ENCODE measurements around the gene NUFIP1. TPM values are rescaled to one million over a fixed set of nuclear protein-coding genes. Genes with fewer than 3 reads are reported as not detected.

NUFIP1 gene
- total and polyA plus RNA-seq, 2 of the 8 experiments (the other 6 are each of a cell fraction or from before 2014, with no cell fraction given): 4.6 to 16.6 TPM

- TF ChIP-seq, protein P1, sequence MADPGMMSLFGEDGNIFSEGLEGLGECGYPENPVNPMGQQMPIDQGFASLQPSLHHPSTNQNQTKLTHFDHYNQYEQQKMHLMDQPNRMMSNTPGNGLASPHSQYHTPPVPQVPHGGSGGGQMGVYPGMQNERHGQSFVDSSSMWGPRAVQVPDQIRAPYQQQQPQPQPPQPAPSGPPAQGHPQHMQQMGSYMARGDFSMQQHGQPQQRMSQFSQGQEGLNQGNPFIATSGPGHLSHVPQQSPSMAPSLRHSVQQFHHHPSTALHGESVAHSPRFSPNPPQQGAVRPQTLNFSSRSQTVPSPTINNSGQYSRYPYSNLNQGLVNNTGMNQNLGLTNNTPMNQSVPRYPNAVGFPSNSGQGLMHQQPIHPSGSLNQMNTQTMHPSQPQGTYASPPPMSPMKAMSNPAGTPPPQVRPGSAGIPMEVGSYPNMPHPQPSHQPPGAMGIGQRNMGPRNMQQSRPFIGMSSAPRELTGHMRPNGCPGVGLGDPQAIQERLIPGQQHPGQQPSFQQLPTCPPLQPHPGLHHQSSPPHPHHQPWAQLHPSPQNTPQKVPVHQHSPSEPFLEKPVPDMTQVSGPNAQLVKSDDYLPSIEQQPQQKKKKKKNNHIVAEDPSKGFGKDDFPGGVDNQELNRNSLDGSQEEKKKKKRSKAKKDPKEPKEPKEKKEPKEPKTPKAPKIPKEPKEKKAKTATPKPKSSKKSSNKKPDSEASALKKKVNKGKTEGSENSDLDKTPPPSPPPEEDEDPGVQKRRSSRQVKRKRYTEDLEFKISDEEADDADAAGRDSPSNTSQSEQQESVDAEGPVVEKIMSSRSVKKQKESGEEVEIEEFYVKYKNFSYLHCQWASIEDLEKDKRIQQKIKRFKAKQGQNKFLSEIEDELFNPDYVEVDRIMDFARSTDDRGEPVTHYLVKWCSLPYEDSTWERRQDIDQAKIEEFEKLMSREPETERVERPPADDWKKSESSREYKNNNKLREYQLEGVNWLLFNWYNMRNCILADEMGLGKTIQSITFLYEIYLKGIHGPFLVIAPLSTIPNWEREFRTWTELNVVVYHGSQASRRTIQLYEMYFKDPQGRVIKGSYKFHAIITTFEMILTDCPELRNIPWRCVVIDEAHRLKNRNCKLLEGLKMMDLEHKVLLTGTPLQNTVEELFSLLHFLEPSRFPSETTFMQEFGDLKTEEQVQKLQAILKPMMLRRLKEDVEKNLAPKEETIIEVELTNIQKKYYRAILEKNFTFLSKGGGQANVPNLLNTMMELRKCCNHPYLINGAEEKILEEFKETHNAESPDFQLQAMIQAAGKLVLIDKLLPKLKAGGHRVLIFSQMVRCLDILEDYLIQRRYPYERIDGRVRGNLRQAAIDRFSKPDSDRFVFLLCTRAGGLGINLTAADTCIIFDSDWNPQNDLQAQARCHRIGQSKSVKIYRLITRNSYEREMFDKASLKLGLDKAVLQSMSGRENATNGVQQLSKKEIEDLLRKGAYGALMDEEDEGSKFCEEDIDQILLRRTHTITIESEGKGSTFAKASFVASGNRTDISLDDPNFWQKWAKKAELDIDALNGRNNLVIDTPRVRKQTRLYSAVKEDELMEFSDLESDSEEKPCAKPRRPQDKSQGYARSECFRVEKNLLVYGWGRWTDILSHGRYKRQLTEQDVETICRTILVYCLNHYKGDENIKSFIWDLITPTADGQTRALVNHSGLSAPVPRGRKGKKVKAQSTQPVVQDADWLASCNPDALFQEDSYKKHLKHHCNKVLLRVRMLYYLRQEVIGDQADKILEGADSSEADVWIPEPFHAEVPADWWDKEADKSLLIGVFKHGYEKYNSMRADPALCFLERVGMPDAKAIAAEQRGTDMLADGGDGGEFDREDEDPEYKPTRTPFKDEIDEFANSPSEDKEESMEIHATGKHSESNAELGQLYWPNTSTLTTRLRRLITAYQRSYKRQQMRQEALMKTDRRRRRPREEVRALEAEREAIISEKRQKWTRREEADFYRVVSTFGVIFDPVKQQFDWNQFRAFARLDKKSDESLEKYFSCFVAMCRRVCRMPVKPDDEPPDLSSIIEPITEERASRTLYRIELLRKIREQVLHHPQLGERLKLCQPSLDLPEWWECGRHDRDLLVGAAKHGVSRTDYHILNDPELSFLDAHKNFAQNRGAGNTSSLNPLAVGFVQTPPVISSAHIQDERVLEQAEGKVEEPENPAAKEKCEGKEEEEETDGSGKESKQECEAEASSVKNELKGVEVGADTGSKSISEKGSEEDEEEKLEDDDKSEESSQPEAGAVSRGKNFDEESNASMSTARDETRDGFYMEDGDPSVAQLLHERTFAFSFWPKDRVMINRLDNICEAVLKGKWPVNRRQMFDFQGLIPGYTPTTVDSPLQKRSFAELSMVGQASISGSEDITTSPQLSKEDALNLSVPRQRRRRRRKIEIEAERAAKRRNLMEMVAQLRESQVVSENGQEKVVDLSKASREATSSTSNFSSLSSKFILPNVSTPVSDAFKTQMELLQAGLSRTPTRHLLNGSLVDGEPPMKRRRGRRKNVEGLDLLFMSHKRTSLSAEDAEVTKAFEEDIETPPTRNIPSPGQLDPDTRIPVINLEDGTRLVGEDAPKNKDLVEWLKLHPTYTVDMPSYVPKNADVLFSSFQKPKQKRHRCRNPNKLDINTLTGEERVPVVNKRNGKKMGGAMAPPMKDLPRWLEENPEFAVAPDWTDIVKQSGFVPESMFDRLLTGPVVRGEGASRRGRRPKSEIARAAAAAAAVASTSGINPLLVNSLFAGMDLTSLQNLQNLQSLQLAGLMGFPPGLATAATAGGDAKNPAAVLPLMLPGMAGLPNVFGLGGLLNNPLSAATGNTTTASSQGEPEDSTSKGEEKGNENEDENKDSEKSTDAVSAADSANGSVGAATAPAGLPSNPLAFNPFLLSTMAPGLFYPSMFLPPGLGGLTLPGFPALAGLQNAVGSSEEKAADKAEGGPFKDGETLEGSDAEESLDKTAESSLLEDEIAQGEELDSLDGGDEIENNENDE (IDR thresholded peaks at IDR 0.05; ENCODE audit: insufficient replicate concordance, low read length): no peak
- TF ChIP-seq, protein P2, sequence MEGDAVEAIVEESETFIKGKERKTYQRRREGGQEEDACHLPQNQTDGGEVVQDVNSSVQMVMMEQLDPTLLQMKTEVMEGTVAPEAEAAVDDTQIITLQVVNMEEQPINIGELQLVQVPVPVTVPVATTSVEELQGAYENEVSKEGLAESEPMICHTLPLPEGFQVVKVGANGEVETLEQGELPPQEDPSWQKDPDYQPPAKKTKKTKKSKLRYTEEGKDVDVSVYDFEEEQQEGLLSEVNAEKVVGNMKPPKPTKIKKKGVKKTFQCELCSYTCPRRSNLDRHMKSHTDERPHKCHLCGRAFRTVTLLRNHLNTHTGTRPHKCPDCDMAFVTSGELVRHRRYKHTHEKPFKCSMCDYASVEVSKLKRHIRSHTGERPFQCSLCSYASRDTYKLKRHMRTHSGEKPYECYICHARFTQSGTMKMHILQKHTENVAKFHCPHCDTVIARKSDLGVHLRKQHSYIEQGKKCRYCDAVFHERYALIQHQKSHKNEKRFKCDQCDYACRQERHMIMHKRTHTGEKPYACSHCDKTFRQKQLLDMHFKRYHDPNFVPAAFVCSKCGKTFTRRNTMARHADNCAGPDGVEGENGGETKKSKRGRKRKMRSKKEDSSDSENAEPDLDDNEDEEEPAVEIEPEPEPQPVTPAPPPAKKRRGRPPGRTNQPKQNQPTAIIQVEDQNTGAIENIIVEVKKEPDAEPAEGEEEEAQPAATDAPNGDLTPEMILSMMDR (IDR thresholded peaks at IDR 0.05; ENCODE audit: control extremely low read depth in 1 of 3, insufficient read depth in 1 of 3, low read depth in 1 of 3, low read length in 3 of 3): no peak
- TF ChIP-seq SP2 (IDR thresholded peaks at IDR 0.05; ENCODE audit: low read length) (no peak), YY1 (IDR thresholded peaks at IDR 0.05; ENCODE audit: low read depth, low read length) (no peak), POU5F1 (IDR thresholded peaks at IDR 0.05; ENCODE audit: low read depth, low read length) (no peak), CREB1 (IDR thresholded peaks at IDR 0.05) (no peak), MAFK (IDR thresholded peaks at IDR 0.05; ENCODE audit: low read depth, low read length) (no peak)
- TF ChIP-seq, protein P3, sequence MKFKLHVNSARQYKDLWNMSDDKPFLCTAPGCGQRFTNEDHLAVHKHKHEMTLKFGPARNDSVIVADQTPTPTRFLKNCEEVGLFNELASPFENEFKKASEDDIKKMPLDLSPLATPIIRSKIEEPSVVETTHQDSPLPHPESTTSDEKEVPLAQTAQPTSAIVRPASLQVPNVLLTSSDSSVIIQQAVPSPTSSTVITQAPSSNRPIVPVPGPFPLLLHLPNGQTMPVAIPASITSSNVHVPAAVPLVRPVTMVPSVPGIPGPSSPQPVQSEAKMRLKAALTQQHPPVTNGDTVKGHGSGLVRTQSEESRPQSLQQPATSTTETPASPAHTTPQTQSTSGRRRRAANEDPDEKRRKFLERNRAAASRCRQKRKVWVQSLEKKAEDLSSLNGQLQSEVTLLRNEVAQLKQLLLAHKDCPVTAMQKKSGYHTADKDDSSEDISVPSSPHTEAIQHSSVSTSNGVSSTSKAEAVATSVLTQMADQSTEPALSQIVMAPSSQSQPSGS (IDR thresholded peaks at IDR 0.05; ENCODE audit: low read length): no peak
These were observed 86.5 kb downstream of the NUFIP1 start (continued) for GRCh38 chr13:44902738-44903137.
